ENCODE measurements around the gene PIP4P1.
"Not testable (repeated sequence)": the region's sequence is repeated elsewhere in the genome, so short reads cannot be mapped to it uniquely, and the experiment has no call there.

The PIP4P1 gene

DNA sequence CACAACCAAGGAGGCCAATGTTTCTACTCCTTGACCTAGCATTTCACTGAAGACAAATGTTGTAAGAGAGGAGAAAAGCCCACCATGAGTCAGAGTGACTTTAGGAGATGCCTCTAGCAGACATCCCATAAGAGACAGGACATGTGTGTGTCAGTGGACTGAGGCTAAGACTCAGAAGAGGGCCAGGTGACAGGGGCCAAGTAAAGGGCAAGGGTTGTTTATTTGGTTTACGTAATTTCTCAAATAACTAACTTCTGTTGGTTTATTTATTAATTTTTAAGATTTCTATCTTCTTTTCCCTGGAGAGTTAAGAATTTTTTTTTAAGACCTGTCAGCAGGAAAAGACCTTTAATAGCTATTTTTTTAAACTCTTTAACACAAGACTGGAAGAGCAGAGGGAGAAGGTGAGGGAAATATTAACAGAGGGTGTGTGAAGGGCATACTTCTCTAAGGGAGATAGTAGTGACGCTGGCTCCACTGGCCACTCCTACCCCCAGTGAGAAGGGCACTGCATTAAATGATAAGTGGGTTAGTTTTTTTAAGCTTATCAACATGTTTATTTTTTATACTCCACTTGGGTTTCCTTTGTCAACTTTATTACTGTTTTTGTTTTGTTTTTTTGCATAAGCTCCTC lies 11.4 kb upstream of the PIP4P1 start:
- no peak for DNase-seq

DNA sequence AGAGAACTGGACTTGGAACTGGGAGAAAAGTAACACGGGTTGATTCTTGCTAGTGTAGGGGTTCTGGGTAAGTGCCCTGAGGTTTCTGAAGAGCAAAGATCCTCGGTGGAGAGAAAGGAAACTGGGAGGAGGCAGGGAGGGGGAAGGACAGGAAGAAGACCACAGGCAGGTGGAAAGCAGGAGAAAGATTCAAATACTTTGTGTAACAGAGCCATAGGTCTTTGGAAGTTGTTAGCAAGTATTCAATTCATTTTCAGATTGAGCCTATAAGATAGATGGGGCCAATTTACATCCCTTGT lies 9.3 kb upstream of the PIP4P1 start:
- DNase-seq: peak; percentile 14 to 38

DNA sequence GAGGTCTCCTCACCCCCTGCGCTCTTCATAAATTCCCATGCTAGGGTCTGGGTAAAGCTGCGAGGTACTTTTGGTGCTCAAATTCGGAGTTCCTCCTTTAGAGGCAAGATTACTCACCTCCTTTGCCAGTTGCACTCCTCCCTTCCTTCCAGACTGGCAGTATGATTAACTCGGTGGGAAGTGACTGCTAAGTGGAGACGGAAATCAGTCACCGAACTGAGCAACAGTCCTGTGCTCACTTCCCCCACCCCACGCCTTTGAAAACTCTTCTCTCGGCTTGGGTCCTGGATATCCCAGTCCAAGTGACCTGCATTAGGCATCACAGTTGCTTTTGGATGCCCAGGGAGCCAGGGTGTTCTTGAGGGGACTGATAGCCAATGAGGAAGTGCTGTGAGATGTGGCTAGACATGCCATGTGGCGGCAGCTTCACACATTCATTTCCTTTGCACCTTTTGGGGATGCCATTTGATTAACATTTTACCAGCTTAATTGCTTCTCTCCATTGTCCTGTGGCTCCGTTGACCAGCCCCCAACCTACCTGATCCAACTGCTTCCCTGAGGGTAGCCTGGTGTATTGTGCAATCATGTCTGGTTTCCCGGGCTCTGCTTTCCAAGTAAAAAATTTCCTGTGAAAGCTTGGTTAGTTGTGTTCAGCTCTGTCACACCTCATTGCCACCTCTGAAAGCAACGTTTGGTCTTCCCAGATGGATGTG lies 8.8 kb upstream of the PIP4P1 start:
- DNase-seq: peak; percentile 70 to 73

- DNase-seq: peak; percentile 95 to 99
Measured at GRCh38 chr14:20469242-20469889, 8.1 kb upstream of the PIP4P1 start, which contains the start of gene PNP. Gene PNP (plus strand): TSS chr14:20469406. CDS start chr14:20469525, 119 bp downstream.

DNA sequence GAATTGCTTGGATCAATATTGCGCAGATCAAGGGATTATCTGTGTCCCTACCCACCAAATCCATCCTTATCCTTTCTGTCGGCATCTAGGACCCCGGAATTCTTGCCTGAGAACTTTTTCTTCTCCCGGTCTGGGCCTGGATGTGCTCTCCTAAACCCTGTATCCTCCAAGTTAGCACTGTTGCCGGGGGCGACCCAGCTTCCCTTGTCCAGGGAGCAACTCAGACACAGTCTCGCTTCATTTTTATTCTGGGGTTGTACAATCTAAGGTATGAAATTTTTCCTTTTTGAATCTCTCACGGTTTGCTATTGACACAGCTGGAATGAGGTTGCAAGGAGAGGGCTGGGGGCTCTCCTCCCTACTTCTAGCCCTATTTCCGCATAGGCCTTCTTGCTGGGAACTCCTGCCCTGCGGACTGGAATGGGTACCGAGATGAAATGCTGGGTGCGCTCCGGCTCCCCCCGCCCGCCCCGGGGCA lies 7.6 kb upstream of the PIP4P1 start:
- DNase-seq: peak in 1 of 2 experiments; percentile 54

GRCh38 chr14:20460458-20461224 lies 593 bp downstream of the PIP4P1 start:
- DNase-seq: peak in 1 of 2 experiments; percentile 37

DNA sequence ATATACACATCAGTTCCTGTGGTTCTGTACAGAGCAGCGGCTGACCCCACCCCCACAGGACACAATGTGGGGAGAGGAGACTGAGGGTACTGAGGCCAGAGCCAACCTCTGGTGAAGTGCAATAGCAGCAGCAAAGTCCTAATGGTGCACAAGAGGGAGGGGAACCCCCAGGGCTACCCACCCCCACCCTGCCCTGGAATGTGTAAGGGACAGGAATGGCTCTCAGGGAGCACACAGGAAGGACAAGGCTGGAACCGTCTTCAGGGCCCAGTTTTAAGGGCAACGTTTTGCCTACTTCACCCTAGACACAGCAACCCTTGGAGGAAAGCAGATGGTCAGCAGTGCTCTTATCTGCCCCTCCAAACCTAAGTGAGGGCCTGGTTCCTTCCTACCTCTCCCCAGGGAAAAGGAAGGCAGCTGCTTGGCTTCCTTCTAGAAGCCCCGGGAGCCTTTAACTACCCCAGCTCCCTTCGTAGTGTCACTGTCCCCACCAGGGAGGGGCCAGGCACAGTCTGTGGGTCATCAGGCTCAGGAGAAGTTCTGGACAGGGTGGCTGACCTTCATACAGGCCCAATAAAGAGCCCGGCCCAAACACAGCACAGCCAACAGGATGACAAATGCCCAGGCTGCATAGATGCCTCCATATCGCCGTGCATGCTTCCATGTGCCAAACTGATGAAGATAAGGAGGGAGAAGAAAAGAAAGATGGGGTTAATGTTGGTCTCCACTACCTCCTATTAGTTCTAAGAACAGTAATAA lies 3.0 kb downstream of the PIP4P1 start:
- peak; percentile 76 to 91 for DNase-seq

- no peak for DNase-seq
Measured at GRCh38 chr14:20456971-20457370, 4.3 kb downstream of the PIP4P1 start.

DNA sequence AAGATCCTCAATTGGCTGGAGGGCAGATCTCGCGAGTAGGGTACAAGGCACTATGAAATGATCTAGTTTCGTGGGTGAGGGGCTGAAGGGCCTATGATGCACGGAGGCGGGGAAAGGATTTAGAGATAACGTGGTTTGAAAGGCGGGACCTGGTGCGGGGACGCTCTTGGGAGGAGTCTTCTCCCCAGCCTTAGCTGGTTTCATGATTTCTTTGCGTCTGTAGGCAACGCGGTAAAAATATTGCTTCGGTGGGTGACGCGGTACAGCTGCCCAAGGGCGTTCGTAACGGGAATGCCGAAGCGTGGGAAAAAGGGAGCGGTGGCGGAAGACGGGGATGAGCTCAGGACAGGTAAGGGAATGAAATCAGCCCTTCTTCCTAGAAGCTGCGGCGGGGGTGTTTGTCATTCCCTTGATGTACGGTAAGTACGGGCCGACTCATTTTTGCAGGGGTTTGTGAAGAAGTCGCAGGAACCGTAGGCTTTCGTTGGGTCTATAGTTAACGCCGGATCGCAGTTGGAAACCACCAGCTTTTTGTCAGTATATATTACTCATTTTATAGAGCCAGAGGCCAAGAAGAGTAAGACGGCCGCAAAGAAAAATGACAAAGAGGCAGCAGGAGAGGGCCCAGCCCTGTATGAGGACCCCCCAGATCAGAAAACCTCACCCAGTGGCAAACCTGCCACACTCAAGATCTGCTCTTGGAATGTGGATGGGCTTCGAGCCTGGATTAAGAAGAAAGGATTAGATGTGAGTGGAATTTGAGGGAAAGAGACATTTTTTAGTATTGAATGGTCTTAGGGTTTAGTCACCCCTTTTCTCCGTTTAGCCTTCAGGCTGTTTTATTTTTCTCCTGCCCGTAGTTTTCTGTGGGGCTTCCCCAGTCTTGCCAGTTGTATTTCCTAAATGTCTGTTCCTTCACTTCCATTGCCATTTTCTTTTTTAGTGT lies 5.6 kb downstream of the PIP4P1 start:
- no peak for DNase-seq

GRCh38 chr14:20454516-20455354 lies 6.5 kb downstream of the PIP4P1 start, which contains the start of the genes APEX1 and OSGEP:
Gene APEX1 (plus strand): TSS chr14:20455226. CDS start chr14:20455646, 420 bp downstream.
Gene OSGEP (minus strand): TSS chr14:20454812. CDS start chr14:20454683, 129 bp downstream.
- peak; percentile 100 for DNase-seq

DNA sequence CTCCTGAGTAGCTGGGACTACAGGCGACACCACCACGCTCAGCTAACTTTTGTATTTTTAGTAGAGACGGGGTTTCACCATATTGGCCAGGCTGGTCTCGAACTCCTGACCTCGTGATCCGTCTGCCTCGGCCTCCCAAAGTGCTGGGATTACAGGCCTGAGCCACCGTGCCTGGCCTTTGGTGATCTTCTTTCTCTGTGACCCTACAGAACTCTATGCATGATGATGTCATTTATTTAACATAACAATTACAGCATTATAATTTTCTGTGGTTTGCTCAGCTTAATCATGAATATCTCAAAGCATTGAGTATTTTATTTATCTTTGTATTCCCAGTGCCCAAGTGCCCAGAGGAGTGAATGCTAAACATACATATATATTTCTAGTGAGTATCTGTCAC lies 8.4 kb downstream of the PIP4P1 start:
- not testable (repeated sequence) for DNase-seq

DNA sequence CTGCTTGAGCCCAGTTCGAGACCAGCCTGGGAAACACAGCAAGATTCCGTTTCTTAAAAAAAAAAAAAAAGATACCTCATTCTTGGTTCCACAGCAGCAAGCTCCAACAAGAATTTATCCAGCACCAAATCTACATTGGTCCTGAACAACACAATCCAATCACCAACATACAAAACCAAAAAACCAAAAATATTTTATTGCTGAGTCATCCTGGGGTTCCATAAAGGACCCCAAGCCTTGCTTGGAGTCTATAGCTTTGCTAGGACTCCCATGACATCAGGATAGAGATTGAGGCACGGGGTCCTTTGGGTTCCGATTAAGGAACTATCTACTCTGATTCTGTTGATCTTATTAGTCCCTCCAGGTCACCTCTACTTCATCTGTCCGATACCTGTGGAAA lies 14.3 kb downstream of the PIP4P1 start:
- no peak for DNase-seq

- peak in 1 of 2 experiments; percentile 50 for DNase-seq
Measured at GRCh38 chr14:20443650-20444049, 17.6 kb downstream of the PIP4P1 start.

GRCh38 chr14:20441461-20441860 lies 19.8 kb downstream of the PIP4P1 start:
- no peak for DNase-seq

DNA sequence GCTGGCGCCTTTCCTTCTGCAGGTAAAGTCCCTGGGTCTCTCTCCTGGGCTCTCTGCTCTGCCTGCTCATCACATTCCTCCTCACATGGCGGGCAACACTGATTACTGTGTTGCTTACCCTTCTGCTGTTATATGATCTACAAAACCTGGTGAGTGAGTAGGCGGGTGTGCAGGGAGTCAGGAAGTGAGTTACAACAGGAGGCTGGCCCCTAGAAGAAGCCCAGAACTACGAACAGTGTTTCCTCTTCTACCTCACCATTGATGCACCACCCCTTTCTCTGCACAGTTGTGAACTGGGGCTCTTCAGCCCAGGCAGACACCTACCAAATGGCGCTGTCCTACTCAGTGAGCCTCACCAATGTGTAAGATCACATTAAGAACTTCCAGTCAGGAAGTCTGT lies 20.4 kb downstream of the PIP4P1 start:
- DNase-seq: no peak

- DNase-seq: no peak
Measured at GRCh38 chr14:20440465-20440864, 20.8 kb downstream of the PIP4P1 start.

- no peak for DNase-seq
Measured at GRCh38 chr14:20438664-20439063, 22.6 kb downstream of the PIP4P1 start.

DNA sequence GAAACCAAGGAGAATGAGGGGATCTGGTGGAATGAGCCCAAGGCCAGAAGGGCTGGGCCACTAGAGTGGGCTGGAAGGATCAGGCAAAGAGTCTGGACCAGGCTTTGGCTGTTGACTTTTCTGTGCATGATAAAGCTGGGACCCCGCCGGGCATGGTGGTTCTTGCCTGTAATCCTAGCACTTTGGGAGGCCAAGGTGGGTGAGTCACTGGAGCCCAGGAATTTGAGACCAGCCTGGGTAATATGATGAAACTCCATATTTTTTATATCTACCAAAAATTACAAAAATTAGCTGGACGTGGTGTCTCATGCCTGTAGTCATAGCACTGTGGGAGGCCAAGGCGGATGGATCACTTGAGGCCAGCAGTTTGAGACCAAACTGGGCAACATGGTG lies 24.9 kb downstream of the PIP4P1 start:
- no peak for DNase-seq

DNA sequence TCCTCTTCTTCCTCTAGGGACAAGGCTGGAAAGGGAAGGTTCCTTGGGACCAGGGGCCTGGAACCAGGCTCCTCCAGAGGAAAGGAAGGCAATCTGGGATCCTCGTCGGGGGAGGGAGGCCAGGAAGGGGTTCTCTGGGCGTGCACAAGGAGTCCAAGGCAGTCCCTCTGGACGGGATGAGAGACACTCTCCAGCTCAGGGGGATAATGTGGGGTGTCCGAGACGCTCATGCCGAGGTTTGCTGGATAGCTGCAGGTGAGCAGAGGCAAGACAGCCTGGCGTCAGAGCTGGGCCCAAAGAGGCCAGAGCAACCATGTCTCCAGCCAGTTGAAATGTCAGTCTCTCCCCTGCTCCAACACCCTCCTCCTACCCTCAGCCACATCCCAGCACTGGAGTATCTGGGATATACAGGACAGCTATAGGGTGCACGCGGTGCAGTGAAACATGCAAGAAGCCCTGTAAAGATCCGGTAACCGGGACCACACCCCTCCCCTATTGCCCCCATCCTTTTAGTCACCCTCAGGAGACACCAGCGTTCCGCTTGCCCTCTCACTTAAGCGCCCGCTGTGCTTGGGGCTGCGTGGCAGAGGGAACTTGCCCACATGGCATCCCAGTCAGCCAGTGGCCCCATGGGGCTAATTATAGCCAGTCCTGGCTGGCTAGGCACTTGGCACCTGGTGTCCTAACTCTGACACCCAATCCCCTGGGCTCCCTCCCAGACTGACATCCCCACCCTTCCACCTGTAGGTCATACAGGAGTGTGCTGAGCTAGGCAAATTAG lies 25.5 kb downstream of the PIP4P1 start, which contains the start of gene KLHL33:
KLHL33 (minus strand) TSS at position 585 of the 781 bp plus-strand sequence; CDS start at position 230, 355 bp downstream.
- peak; percentile 30 to 69 for DNase-seq

Measured in NCI-H524 (cell line).